DMS153 (cell line): ENCODE data around the gene ZNF674.

ENCODE experiments used
- DNase-seq: peaks from one replicate; lab custom pipeline; 2025; lab: John Stamatoyannopoulos, UW

The ZNF674 gene

GRCh38 chrX:46545111-46546005, at the start of gene ZNF674:
ZNF674 (minus strand) TSS chrX:46545421; CDS start chrX:46542087, 3,334 bp downstream.
- DNase-seq = peak; percentile 67

GRCh38 chrX:46589977-46590723, 44.9 kb upstream of the ZNF674 start:
- no peak for DNase-seq

DNA sequence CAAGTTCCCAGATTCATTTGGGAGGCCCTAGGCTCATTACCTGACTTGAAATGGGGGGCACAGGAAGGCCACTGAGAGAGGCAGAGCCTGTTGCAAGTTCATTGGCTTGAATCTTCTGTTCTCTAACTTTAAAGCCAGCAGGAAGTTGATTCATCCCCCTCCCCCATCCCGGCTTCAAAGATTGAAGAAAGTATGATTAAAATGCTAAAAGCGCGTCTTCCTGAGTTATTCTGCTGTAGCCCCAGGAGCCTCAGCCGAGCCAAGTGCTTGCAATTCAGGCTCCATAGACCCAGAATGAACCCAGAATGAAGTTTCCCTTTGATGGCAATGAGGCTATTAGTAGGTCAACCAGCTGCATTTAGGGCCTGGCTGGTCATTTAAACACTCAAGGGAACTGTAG, 43.0 kb upstream of the ZNF674 start:
- DNase-seq = no peak

DNA sequence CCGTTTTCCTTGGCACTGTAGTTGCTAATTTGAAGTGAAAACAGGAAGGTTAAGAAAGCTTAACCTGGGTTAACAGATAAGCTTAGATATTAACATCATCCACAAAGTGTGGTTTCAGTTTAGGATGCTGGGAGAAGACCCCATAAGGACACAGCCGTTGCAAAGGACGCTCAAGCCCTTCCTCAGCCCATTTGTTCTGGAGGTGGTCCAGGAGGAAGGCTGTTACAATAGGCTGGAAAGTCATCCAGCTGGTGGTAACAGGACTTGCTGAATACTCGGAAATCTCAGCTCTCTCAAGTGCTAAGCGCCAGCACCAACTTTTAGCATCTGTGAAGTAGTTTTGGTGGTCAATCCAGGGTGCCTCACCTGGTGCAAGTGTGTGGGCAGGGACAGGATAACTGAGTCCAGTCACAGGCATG, 42.5 kb upstream of the ZNF674 start:
- DNase-seq = no peak

DNA sequence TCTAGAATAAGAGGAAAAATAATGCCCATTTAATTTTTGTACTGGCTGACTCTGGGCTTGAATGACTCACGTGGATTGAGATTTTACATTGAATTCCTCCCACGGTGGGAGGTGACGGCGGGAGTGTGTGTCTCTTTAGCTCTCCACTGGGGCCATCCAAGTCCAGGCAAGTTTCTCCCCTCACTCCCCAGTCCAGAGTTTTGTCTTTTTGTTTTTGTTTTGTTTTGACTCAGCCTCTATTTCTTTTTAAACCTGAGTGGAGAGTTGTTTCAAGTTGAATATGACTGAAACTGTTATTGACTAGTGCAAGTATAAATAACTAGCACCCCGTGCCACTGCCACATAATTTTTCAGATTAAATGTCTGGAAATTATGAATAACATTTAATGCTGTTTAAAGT, 41.9 kb upstream of the ZNF674 start:
- DNase-seq = no peak

- no peak for DNase-seq
Measured at GRCh38 chrX:46584736-46585135, 39.5 kb upstream of the ZNF674 start.

GRCh38 chrX:46582966-46583365, 37.7 kb upstream of the ZNF674 start:
- DNase-seq = no peak

DNA sequence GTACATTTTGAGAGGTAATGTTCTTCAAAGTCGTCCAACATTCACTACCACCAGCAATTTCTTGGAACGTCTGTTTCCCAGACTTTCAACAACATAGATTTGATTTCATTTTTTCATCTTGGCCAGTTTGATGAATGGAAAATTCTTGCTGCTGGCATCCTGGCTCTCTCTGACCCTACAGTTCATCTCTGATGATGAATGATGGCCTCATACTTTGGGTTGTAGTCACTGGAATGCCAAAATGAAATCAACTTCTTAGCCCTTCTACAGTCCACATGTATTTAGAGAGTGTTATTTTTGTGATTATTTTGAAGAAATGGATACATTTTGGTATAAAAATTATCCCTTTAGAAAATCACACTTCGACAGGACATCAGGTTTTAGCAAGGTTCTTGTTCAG, 37.1 kb upstream of the ZNF674 start:
- no peak for DNase-seq

DNA sequence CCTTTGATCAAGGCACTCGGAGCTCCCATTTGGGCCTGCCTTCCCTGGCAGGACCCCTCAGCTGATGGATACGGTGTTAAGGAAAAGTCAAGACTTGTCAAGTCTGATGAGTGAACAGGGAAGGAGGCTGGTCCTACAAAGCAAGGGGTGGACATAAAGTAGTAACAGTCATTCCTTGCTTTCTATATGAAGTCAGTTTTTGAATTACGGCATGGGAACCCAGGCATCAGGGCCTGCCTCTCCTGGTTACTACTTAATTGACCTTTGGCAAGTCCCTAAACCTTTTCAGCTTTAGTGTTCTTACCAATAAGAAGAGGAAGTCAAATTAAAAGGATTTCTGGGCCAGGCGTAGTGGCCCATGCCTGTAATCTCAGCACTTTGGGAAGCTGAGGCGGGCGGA, 35.4 kb upstream of the ZNF674 start:
- DNase-seq = no peak

DNA sequence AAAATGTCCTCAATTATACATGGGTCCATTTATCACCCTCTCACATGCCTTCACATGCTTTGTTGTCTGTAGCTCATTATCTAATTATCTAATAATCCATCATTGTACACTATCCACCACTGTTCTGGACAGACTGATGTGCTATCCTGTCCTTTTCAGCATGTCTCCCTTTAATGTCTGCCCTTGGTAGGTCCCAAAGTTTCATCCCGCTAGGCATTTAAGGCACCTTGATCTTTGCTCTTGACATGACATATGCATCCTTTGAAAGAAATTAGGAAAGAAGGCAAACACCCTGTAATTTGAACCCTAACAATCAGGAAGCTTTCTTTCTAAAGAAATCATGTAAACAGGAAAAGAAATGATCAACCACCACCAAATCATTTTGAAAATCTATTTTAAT, 34.0 kb upstream of the ZNF674 start:
- no peak for DNase-seq

GRCh38 chrX:46577221-46578005, 32.2 kb upstream of the ZNF674 start:
- no peak for DNase-seq

- no peak for DNase-seq
Measured at GRCh38 chrX:46576458-46576857, 31.2 kb upstream of the ZNF674 start.

- no peak for DNase-seq
Measured at GRCh38 chrX:46575991-46576392, 30.8 kb upstream of the ZNF674 start.

- DNase-seq = no peak
Measured at GRCh38 chrX:46575586-46575985, 30.4 kb upstream of the ZNF674 start.

GRCh38 chrX:46574774-46575381, 29.7 kb upstream of the ZNF674 start:
- DNase-seq = peak; percentile 7

- DNase-seq = peak; percentile 43
Measured at GRCh38 chrX:46573892-46574773, 28.9 kb upstream of the ZNF674 start.

- peak; percentile 21 for DNase-seq
Measured at GRCh38 chrX:46573331-46573891, 28.2 kb upstream of the ZNF674 start, which contains the start of gene CHST7. CHST7 (plus strand) TSS chrX:46573765; CDS start chrX:46573932, 167 bp downstream.

DNA sequence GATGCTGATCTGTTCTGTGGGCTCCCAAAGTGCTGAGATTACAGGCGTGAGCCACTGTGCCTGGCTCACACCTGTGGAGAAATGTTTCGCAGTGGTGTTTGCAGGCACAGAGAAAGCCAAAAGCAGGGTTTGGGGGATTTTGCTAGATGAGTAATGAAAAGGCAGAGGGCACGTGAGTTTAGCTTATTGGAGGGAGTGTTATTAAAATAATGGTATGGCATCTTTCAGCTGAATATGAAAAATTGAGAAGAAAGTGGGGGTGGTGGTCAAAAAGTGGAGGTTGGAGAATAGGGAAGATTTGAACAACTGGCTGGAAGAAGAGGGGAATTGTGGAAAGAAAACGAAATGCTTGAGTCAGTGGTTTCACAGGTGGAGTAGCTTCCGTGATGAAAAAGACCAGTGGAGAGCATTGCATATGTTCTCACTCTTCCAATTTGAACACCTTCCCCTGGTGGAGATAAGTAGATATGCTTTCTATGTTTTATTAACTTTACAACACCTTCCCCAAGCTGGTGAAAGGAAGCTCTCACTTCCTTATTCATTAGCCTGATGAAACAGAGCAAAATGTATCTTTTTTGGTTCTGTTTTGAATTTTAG, 27.2 kb upstream of the ZNF674 start:
- no peak for DNase-seq

- DNase-seq = no peak
Measured at GRCh38 chrX:46571423-46572339, 26.5 kb upstream of the ZNF674 start.
